Astrocyte of the spinal cord (primary cell): ENCODE results near the gene GPHA2.

Experiments
- DNase-seq: peaks from one replicate; pipeline ENCODE4 v3.0.0; 2011; ENCODE audit warnings: low read depth, low spot score
- H3K4me3 ChIP-seq: 2 replicates; pipeline ENCODE4 v1.5.1; 2011; ENCODE audit warnings: low read depth, mild to moderate bottlenecking, low read length, moderate library complexity
- CTCF ChIP-seq: IDR thresholded peaks from 2 replicates; pipeline ENCODE4 v1.5.1; 2012; ENCODE audit warnings: low read depth, mild to moderate bottlenecking, low read length, inconsistent platforms
- in situ Hi-C: cut with HindIII; loops from 2 replicates; pipeline ENCODE4 v1.10.0; 2017; ENCODE audit warnings: low sequenced_read_pairs

GPHA2 gene

GRCh38 chr11:64906314-64906635 lies 29.4 kb downstream of the GPHA2 start:
- in situ Hi-C loops = no loop called here
- no peak for TF ChIP-seq CTCF
- no peak for DNase-seq
- no peak overlapping the region for H3K4me3 ChIP-seq

- in situ Hi-C loops = no loop called here
- no peak overlapping the region for H3K4me3 ChIP-seq
- no peak for DNase-seq
- no peak for TF ChIP-seq CTCF
These were observed 30.0 kb downstream of the GPHA2 start for GRCh38 chr11:64905516-64906313.

- in situ Hi-C loops = no loop called here
- H3K4me3 ChIP-seq = no peak overlapping the region
- TF ChIP-seq CTCF = no peak
- DNase-seq = no peak
These were observed 32.3 kb downstream of the GPHA2 start for GRCh38 chr11:64903291-64903833.

GRCh38 chr11:64902102-64902900 lies 33.4 kb downstream of the GPHA2 start:
- no peak for TF ChIP-seq CTCF
- no peak for DNase-seq
- H3K4me3 ChIP-seq = no peak overlapping the region
- in situ Hi-C loops = no loop called here

GRCh38 chr11:64900774-64901173 lies 34.9 kb downstream of the GPHA2 start:
- TF ChIP-seq CTCF = no peak
- no peak for DNase-seq
- no peak overlapping the region for H3K4me3 ChIP-seq
- in situ Hi-C loops = no loop called here

- no peak for TF ChIP-seq CTCF
- in situ Hi-C loops = no loop called here
- peak; percentile 8 for DNase-seq
- H3K4me3 ChIP-seq = no peak overlapping the region
These were observed 35.4 kb downstream of the GPHA2 start for GRCh38 chr11:64900263-64900678.
